Measurements from ENCODE around the gene DCAF7.

Gene DCAF7

DNA sequence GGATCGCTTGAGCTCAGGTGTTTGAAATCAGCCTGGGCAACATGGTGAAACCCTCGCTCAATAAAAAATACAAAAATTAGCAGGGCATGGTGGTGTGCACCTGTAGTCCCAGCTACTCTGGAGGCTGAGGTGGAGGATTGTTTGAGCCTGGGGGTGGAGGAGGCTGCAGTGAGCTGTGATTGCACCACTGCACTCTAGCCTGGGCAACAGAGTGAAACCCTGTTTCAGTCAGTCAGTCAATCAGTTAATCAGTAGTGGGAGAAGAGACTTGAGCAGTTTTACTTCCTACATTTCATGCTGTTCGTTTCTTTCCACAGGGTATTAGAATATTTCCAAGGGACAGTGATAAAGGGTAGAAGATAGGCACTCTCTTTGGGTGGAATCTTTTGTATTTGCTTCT, 80.8 kb downstream of the DCAF7 start:
- POLR2A ChIA-PET = interaction anchor here (1.1 kb wide), 1 partner anchor 9 kb away, joined by 3 read pairs; the partner anchor contains the start of gene MAP3K3
- CTCF ChIA-PET = interaction anchor here (1.4 to 1.6 kb wide), 2 partner anchors 10 kb away, joined by 4 read pairs; no protein-coding TSS in a partner anchor

DNA sequence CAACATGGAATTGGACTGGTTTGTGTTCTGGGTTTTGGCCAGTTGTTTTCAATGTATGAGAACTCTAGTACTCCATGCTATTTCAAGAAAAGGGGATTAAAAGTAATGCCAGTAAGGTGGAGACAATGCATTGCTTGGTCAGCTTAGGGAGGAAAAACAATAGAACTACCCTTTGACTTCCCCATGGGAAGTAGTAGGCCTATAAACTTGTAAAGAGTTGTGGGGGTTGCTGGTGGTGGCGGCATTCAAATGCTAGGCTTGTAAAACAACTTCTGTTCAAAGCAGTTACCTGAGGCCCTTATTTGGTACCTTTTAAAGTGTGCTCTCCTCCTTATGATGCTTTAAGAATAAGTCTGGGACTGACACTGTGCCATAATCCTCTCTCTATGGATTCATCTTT, 81.3 kb downstream of the DCAF7 start:
- POLR2A ChIA-PET = interaction anchor here (1.1 kb wide), 1 partner anchor 10 kb away, joined by 3 read pairs; the partner anchor contains the start of gene MAP3K3
- CTCF ChIA-PET = interaction anchor here (1.0 kb wide), 1 partner anchor 14 kb away, joined by 4 read pairs; no protein-coding TSS in a partner anchor
- no peak overlapping the region for H3K4me3 ChIP-seq (ENCODE audit: low read depth, low read length)
- TF ChIP-seq, protein P1, sequence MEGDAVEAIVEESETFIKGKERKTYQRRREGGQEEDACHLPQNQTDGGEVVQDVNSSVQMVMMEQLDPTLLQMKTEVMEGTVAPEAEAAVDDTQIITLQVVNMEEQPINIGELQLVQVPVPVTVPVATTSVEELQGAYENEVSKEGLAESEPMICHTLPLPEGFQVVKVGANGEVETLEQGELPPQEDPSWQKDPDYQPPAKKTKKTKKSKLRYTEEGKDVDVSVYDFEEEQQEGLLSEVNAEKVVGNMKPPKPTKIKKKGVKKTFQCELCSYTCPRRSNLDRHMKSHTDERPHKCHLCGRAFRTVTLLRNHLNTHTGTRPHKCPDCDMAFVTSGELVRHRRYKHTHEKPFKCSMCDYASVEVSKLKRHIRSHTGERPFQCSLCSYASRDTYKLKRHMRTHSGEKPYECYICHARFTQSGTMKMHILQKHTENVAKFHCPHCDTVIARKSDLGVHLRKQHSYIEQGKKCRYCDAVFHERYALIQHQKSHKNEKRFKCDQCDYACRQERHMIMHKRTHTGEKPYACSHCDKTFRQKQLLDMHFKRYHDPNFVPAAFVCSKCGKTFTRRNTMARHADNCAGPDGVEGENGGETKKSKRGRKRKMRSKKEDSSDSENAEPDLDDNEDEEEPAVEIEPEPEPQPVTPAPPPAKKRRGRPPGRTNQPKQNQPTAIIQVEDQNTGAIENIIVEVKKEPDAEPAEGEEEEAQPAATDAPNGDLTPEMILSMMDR (IDR thresholded peaks at IDR 0.05; ENCODE audit: insufficient read depth, low read length, missing control alignments) = no peak
- DNase-seq (ENCODE audit: low read depth, low spot score) = no peak

More for the DNA sequence above, 80.8 kb downstream of the DCAF7 start:
- DNase-seq (ENCODE audit: low read depth, low spot score) = no peak
- TF ChIP-seq, protein P1 (IDR thresholded peaks at IDR 0.05; ENCODE audit: insufficient read depth, low read length, missing control alignments) = no peak
- H3K4me3 ChIP-seq (ENCODE audit: low read depth, low read length) = no peak overlapping the region

DNA sequence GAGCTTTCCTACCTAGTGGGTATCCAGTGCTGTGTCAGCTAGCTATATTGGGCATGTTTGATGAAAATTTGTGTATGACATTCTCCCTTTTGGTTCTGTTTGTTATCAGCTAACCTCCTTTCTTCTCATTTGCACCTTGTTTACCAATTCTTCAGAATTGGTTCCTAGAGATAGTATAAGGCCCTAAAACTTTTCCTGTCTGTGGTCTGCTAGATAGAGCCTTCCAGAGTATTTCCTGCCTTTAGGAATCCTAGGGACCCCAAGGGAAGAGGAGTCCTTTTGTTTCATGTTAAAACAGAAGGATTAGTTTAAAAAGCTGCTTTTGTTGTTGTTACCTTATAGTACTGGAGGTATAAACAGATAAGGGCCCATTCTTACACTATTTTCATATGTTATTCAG, 83.5 kb downstream of the DCAF7 start:
- no peak overlapping the region for H3K4me3 ChIP-seq (ENCODE audit: low read depth, low read length)
- TF ChIP-seq, protein P1 (IDR thresholded peaks at IDR 0.05; ENCODE audit: insufficient read depth, low read length, missing control alignments) = no peak
- CTCF ChIA-PET = interaction anchor here (1.1 to 3.8 kb wide), 2 partner anchors 22 to 208 kb away, joined by 3 to 18 read pairs; no protein-coding TSS in a partner anchor
- DNase-seq (ENCODE audit: low read depth, low spot score) = no peak
- POLR2A ChIA-PET = no interaction called here

DNA sequence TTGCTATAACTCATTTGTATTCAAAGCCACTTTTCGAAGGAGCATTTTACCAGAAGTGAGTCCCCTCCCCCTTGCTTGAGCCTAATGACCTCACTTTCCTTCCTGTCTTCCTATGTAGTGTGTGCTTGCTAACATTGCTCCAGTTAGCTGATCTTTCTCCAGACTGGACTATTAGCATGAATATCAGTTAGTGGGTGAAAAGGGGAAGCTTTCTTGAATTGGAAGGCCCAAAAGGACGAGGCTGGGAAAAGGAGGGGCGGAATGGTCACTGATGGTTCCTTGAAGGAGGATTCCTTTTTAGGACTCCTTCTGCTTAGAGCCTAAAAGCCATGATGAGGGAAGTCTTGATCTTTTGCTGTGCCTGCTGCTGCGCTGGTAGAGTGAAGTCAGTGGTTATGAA, 83.9 kb downstream of the DCAF7 start:
- DNase-seq (ENCODE audit: low read depth, low spot score) = no peak
- CTCF ChIA-PET = interaction anchor here (1.1 to 3.8 kb wide), 2 partner anchors 22 to 209 kb away, joined by 3 to 18 read pairs; no protein-coding TSS in a partner anchor
- TF ChIP-seq, protein P1 (IDR thresholded peaks at IDR 0.05; ENCODE audit: insufficient read depth, low read length, missing control alignments) = no peak
- POLR2A ChIA-PET = no interaction called here
- no peak overlapping the region for H3K4me3 ChIP-seq (ENCODE audit: low read depth, low read length)

DNA sequence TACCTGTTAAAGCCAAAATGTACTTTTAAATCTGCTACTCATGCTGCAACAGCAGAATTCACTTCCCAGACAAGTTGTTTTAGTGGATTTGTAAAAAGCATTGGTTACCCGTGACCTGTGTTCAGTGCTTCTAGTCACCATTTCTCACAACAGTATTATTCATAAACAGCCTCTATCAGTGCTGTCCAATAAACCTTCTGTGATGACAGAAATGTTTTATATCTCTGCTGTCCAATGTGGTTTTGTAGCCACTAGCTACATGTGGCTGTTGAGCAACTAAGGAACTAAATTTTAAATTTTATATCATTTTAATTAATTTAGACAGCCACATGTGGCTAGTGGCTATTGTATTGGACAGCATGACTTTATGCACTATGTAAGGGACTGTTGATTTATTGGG, 84.5 kb downstream of the DCAF7 start:
- no peak overlapping the region for H3K4me3 ChIP-seq (ENCODE audit: low read depth, low read length)
- CTCF ChIA-PET = interaction anchor here (3.8 kb wide), 1 partner anchor 23 kb away, joined by 18 read pairs; no protein-coding TSS in a partner anchor
- POLR2A ChIA-PET = no interaction called here
- DNase-seq (ENCODE audit: low read depth, low spot score) = no peak
- TF ChIP-seq, protein P1 (IDR thresholded peaks at IDR 0.05; ENCODE audit: insufficient read depth, low read length, missing control alignments) = no peak

DNA sequence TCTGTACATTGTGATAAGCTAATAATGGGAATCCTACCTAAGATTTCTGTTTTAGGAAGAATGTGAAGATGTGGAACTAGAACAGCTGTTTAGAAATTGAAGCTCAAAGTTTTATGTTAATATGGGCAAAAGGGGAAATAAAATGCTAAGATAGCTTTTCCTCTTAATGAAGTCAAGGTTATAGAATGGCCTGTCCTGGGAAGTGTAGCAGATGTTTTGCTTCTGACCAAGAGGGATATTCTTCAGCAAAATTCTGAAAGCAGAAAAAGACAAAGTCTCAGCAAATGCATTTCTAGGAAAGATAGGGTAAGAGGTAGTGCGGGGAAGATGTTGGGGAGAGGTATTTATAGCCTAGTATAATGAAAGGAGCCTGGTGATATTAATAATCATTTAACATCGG, 85.0 kb downstream of the DCAF7 start:
- ChIA-PET POLR2A (no interaction called here), CTCF (interaction anchor here (3.8 kb wide), 1 partner anchor 23 kb away, joined by 18 read pairs; no protein-coding TSS in a partner anchor)
- TF ChIP-seq, protein P1 (IDR thresholded peaks at IDR 0.05; ENCODE audit: insufficient read depth, low read length, missing control alignments) = no peak
- no peak for DNase-seq (ENCODE audit: low read depth, low spot score)
- no peak overlapping the region for H3K4me3 ChIP-seq (ENCODE audit: low read depth, low read length)

Data from AG04449 (cell line).